HG03439 (cell line): Measurements from ENCODE around the gene CACNA1B.
"Not testable (repeated sequence)": the region's sequence is repeated elsewhere in the genome, so short reads cannot be mapped to it uniquely, and the experiment has no call there.

ENCODE experiments used
- ATAC-seq: cut with Tn5 transposase; IDR thresholded peaks from one replicate; pipeline ENCODE4 v1.9.1; 2021; ENCODE audit warnings: mild to moderate bottlenecking, moderate library complexity; ENCODE audit not compliant: unreplicated experiment

Gene CACNA1B

GRCh38 chr9:138095813-138096518 lies 218.4 kb downstream of the CACNA1B start:
- ATAC-seq, result no peak

- ATAC-seq, result no peak
Observed at GRCh38 chr9:138096519-138096845, 218.9 kb downstream of the CACNA1B start.

- no peak for ATAC-seq
Observed at GRCh38 chr9:138097501-138097991, 220.0 kb downstream of the CACNA1B start.

- no peak for ATAC-seq
Observed at GRCh38 chr9:138098116-138098907, 220.7 kb downstream of the CACNA1B start.

GRCh38 chr9:138098908-138099791 lies 221.6 kb downstream of the CACNA1B start:
- no peak for ATAC-seq

- ATAC-seq, result no peak
Observed at GRCh38 chr9:138099803-138100598, 222.4 kb downstream of the CACNA1B start.

- ATAC-seq, result no peak
Observed at GRCh38 chr9:138100711-138101350, 223.2 kb downstream of the CACNA1B start.

- ATAC-seq, result no peak
Observed at GRCh38 chr9:138101444-138102234, 224.1 kb downstream of the CACNA1B start.

- no peak for ATAC-seq
Observed at GRCh38 chr9:138102246-138103051, 224.9 kb downstream of the CACNA1B start.

- no peak for ATAC-seq
Observed at GRCh38 chr9:138103111-138103848, 225.7 kb downstream of the CACNA1B start.

GRCh38 chr9:138103849-138104206 lies 226.2 kb downstream of the CACNA1B start:
- no peak for ATAC-seq

GRCh38 chr9:138104251-138105122 lies 226.9 kb downstream of the CACNA1B start:
- no peak for ATAC-seq

GRCh38 chr9:138105123-138105415 lies 227.5 kb downstream of the CACNA1B start:
- ATAC-seq, result no peak

GRCh38 chr9:138105561-138106505 lies 228.3 kb downstream of the CACNA1B start:
- ATAC-seq, result no peak

- not testable (repeated sequence) for ATAC-seq
Observed at GRCh38 chr9:138107039-138107438, 229.5 kb downstream of the CACNA1B start.

GRCh38 chr9:138111607-138112006 lies 234.0 kb downstream of the CACNA1B start:
- ATAC-seq, result no peak
